ENCODE measurements around the gene ADCY2.

Gene ADCY2

DNA sequence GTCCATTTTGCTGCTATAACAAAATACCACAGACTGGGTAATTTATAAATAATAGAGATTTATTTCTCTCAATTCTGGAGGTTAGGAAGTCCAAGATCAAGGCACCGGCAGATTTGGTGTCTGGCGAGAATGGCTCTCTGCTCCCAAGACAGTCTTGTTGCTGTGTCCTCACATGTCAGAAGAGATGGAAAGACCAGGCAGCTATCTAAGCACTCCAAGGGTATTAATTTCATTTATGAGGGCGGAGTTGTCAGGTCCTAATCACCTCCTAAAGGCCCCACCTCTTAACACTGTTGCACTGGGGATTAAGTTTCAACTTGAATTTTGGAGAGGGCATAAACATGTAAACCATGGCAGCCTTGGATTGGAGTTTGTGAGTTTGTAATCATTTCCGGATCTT, 30.3 kb downstream of the ADCY2 start:
- no peak for ATAC-seq

GRCh38 chr5:7434914-7435313, 39.0 kb downstream of the ADCY2 start:
- TF ChIP-seq CREB5 (CRISPR knock-in tag; IDR thresholded peaks at IDR 0.05; ENCODE audit: low read depth) (no peak), ZFP30 (CRISPR knock-in tag; IDR thresholded peaks at IDR 0.05) (no peak), ESRRG (CRISPR knock-in tag; IDR thresholded peaks at IDR 0.05) (no peak), OSR1 (CRISPR knock-in tag; IDR thresholded peaks at IDR 0.05) (no peak), SNAI2 (CRISPR knock-in tag; IDR thresholded peaks at IDR 0.05) (no peak), ZNF8 (CRISPR knock-in tag; IDR thresholded peaks at IDR 0.05) (no peak), TOX (CRISPR knock-in tag; IDR thresholded peaks at IDR 0.05; ENCODE audit: borderline replicate concordance) (no peak), BACH2 (CRISPR knock-in tag; IDR thresholded peaks at IDR 0.05; ENCODE audit: borderline replicate concordance) (no peak), ISL1 (CRISPR knock-in tag; IDR thresholded peaks at IDR 0.05) (no peak), ZFP3 (CRISPR knock-in tag; IDR thresholded peaks at IDR 0.05) (no peak), ZNF70 (CRISPR knock-in tag; IDR thresholded peaks at IDR 0.05) (no peak), ARNTL (CRISPR knock-in tag; IDR thresholded peaks at IDR 0.05; ENCODE audit: borderline replicate concordance, low read depth) (no peak), CSDC2 (CRISPR knock-in tag; IDR thresholded peaks at IDR 0.05) (no peak), CSRNP3 (CRISPR knock-in tag; IDR thresholded peaks at IDR 0.05) (no peak), GLIS3 (CRISPR knock-in tag; IDR thresholded peaks at IDR 0.05) (no peak), ZNF565 (CRISPR knock-in tag; conservative IDR thresholded peaks at IDR 0.05; ENCODE audit: low read depth) (no peak), ZC3H10 (CRISPR knock-in tag; IDR thresholded peaks at IDR 0.05) (no peak)
- TF ChIP-seq, protein P1, sequence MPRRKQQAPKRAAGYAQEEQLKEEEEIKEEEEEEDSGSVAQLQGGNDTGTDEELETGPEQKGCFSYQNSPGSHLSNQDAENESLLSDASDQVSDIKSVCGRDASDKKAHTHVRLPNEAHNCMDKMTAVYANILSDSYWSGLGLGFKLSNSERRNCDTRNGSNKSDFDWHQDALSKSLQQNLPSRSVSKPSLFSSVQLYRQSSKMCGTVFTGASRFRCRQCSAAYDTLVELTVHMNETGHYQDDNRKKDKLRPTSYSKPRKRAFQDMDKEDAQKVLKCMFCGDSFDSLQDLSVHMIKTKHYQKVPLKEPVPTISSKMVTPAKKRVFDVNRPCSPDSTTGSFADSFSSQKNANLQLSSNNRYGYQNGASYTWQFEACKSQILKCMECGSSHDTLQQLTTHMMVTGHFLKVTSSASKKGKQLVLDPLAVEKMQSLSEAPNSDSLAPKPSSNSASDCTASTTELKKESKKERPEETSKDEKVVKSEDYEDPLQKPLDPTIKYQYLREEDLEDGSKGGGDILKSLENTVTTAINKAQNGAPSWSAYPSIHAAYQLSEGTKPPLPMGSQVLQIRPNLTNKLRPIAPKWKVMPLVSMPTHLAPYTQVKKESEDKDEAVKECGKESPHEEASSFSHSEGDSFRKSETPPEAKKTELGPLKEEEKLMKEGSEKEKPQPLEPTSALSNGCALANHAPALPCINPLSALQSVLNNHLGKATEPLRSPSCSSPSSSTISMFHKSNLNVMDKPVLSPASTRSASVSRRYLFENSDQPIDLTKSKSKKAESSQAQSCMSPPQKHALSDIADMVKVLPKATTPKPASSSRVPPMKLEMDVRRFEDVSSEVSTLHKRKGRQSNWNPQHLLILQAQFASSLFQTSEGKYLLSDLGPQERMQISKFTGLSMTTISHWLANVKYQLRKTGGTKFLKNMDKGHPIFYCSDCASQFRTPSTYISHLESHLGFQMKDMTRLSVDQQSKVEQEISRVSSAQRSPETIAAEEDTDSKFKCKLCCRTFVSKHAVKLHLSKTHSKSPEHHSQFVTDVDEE (CRISPR knock-in tag; IDR thresholded peaks at IDR 0.05), result no peak
- TF ChIP-seq, protein P2, sequence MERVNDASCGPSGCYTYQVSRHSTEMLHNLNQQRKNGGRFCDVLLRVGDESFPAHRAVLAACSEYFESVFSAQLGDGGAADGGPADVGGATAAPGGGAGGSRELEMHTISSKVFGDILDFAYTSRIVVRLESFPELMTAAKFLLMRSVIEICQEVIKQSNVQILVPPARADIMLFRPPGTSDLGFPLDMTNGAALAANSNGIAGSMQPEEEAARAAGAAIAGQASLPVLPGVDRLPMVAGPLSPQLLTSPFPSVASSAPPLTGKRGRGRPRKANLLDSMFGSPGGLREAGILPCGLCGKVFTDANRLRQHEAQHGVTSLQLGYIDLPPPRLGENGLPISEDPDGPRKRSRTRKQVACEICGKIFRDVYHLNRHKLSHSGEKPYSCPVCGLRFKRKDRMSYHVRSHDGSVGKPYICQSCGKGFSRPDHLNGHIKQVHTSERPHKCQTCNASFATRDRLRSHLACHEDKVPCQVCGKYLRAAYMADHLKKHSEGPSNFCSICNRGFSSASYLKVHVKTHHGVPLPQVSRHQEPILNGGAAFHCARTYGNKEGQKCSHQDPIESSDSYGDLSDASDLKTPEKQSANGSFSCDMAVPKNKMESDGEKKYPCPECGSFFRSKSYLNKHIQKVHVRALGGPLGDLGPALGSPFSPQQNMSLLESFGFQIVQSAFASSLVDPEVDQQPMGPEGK (CRISPR knock-in tag; IDR thresholded peaks at IDR 0.05; ENCODE audit: borderline replicate concordance), result no peak
- no peak for ATAC-seq

More for the DNA sequence above, 30.3 kb downstream of the ADCY2 start:
- TF ChIP-seq ZNF565 (CRISPR knock-in tag; conservative IDR thresholded peaks at IDR 0.05; ENCODE audit: low read depth) (no peak), RARB (CRISPR knock-in tag; IDR thresholded peaks at IDR 0.05) (no peak), TCF4 (CRISPR knock-in tag; IDR thresholded peaks at IDR 0.05; ENCODE audit: borderline replicate concordance) (no peak)

DNA sequence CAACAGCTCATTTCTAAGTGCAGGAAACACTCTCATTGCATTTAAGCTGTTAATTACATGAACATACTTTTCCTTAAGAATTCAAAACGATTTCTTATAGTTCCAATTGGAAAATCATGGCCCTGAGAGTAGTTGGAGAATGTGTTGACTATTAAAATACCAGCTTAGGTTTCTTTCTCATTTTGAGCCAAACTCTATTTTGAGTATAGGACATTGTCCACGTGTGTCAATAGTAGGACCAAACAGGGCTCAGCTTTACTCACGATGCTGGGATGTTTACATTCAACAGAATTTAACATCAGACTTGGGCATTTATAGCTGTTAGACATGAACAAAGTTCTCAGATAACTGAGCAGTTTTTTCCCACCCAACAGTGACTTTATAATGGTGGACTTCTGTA, 39.6 kb downstream of the ADCY2 start:
- no peak for ATAC-seq

More for the DNA sequence above, 39.6 kb downstream of the ADCY2 start:
- TF ChIP-seq OSR1 (CRISPR knock-in tag; IDR thresholded peaks at IDR 0.05) (no peak), ZFP30 (CRISPR knock-in tag; IDR thresholded peaks at IDR 0.05) (no peak), PPARA (CRISPR knock-in tag; IDR thresholded peaks at IDR 0.05; ENCODE audit: borderline replicate concordance) (no peak), ZC3H10 (CRISPR knock-in tag; IDR thresholded peaks at IDR 0.05) (no peak), CSRNP3 (CRISPR knock-in tag; IDR thresholded peaks at IDR 0.05) (no peak), ARNTL (CRISPR knock-in tag; IDR thresholded peaks at IDR 0.05; ENCODE audit: borderline replicate concordance, low read depth) (no peak), GLIS3 (CRISPR knock-in tag; IDR thresholded peaks at IDR 0.05) (no peak), TCF4 (CRISPR knock-in tag; IDR thresholded peaks at IDR 0.05; ENCODE audit: borderline replicate concordance) (no peak), ESRRG (CRISPR knock-in tag; IDR thresholded peaks at IDR 0.05) (no peak), TOX (CRISPR knock-in tag; IDR thresholded peaks at IDR 0.05; ENCODE audit: borderline replicate concordance) (no peak), SNAI2 (CRISPR knock-in tag; IDR thresholded peaks at IDR 0.05) (no peak), ZFP3 (CRISPR knock-in tag; IDR thresholded peaks at IDR 0.05) (no peak), BACH2 (CRISPR knock-in tag; IDR thresholded peaks at IDR 0.05; ENCODE audit: borderline replicate concordance) (no peak), RARB (CRISPR knock-in tag; IDR thresholded peaks at IDR 0.05) (no peak), CREB5 (CRISPR knock-in tag; IDR thresholded peaks at IDR 0.05; ENCODE audit: low read depth) (no peak), ZNF8 (CRISPR knock-in tag; IDR thresholded peaks at IDR 0.05) (no peak), ISL1 (CRISPR knock-in tag; IDR thresholded peaks at IDR 0.05) (no peak), ZNF70 (CRISPR knock-in tag; IDR thresholded peaks at IDR 0.05) (no peak)
- TF ChIP-seq, protein P2 (CRISPR knock-in tag; IDR thresholded peaks at IDR 0.05; ENCODE audit: borderline replicate concordance), result no peak

All from SK-N-SH treated with all-trans-retinoic acid at 6 μM for 48 hours (cell line).